Epithelial cell of esophagus (primary cell): ENCODE data around the gene FHIT.

Experiments used
- DNase-seq: peaks from one replicate; pipeline ENCODE4 v3.0.0; 2010; ENCODE audit warnings: low read depth
- H3K4me3 ChIP-seq: 2 replicates; pipeline ENCODE4 v1.5.1; 2011; ENCODE audit warnings: mild to moderate bottlenecking, low read length, control low read depth
- TF ChIP-seq, protein P1 (sequence below): IDR thresholded peaks from 2 replicates; pipeline ENCODE4 v1.5.1; 2011; ENCODE audit warnings: low read depth, mild to moderate bottlenecking, low read length, control low read depth, inconsistent platforms; ENCODE audit not compliant: insufficient read depth; ENCODE audit errors: missing control alignments

The FHIT gene

GRCh38 chr3:60126511-60127304 lies 1124.5 kb downstream of the FHIT start:
- no peak for DNase-seq
- TF ChIP-seq, protein P1, sequence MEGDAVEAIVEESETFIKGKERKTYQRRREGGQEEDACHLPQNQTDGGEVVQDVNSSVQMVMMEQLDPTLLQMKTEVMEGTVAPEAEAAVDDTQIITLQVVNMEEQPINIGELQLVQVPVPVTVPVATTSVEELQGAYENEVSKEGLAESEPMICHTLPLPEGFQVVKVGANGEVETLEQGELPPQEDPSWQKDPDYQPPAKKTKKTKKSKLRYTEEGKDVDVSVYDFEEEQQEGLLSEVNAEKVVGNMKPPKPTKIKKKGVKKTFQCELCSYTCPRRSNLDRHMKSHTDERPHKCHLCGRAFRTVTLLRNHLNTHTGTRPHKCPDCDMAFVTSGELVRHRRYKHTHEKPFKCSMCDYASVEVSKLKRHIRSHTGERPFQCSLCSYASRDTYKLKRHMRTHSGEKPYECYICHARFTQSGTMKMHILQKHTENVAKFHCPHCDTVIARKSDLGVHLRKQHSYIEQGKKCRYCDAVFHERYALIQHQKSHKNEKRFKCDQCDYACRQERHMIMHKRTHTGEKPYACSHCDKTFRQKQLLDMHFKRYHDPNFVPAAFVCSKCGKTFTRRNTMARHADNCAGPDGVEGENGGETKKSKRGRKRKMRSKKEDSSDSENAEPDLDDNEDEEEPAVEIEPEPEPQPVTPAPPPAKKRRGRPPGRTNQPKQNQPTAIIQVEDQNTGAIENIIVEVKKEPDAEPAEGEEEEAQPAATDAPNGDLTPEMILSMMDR: no peak
- H3K4me3 ChIP-seq: no peak overlapping the region

GRCh38 chr3:60125686-60126085 lies 1125.6 kb downstream of the FHIT start:
- TF ChIP-seq, protein P1: no peak
- H3K4me3 ChIP-seq: no peak overlapping the region
- no peak for DNase-seq

- DNase-seq: no peak
- H3K4me3 ChIP-seq: no peak overlapping the region
- TF ChIP-seq, protein P1: no peak
Measured at GRCh38 chr3:60120245-60120644, 1131.0 kb downstream of the FHIT start.

GRCh38 chr3:60114191-60114590 lies 1137.1 kb downstream of the FHIT start:
- TF ChIP-seq, protein P1: no peak
- H3K4me3 ChIP-seq: no peak overlapping the region
- DNase-seq: no peak

- no peak overlapping the region for H3K4me3 ChIP-seq
- TF ChIP-seq, protein P1: no peak
- no peak for DNase-seq
Measured at GRCh38 chr3:60107275-60107674, 1144.0 kb downstream of the FHIT start.

DNA sequence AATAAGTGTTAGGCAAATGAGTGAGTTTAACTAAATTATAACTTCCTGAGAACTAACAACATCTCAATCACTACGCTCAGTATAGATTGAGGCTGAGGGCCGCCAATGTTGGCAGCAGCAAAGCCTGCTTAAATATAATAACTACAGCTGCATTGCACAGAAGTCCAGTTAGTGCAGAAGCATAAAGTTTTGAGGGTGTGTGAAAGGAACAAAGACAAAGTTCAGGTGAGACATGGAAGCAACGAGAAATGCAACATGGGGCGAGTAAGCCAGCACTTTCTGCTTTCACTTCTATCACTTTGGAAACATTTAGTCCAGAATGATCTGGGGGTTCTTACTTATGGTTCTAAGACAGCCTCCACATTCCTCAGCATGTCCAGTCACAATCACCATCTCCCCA lies 1149.1 kb downstream of the FHIT start:
- no peak overlapping the region for H3K4me3 ChIP-seq
- no peak for DNase-seq
- TF ChIP-seq, protein P1: no peak

- TF ChIP-seq, protein P1: no peak
- no peak overlapping the region for H3K4me3 ChIP-seq
- no peak for DNase-seq
Measured at GRCh38 chr3:60101621-60102020, 1149.6 kb downstream of the FHIT start.
